ENCODE measurements around the gene EPHB1. TPM values are rescaled to one million over a fixed set of nuclear protein-coding genes. Genes with fewer than 3 reads are reported as not detected.

The EPHB1 gene
- total RNA-seq, 1 donor = 1.3 TPM

DNA sequence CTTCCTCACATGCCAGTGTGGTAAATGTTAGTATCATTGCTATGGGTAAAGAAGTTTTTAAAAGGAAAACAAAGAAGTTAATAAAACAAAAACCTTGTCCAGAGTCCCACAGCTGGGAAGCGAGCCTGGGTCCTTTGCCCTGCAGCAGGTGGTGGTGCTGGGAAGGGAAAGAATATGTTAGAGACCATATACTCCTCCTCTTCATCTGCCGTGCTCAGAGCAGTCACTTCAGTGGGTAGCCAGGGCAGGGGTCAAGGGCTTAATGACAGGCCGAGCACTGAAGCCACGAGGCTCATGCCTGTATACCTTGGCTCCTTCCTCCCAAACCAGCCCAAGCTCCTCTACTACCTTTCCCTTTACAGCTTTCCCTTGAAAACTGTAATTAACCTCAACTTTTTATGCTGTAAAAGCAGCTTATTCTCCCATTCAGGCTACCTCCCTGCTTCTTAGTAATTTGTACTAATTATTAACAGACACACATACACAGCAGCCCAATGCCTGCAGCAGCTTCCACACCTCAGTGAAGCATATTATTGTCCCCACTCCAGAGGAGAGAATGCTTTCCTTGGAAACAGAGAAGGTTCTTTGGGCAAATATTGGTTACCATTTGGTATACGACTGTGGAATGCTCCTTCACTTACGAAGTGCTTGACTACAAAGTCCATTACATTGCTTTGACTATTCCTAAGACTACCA is 362.1 kb downstream of the EPHB1 start:
- TF ChIP-seq CTCF (IDR thresholded peaks at IDR 0.05; ENCODE audit: insufficient read depth, low read depth, low read length) = no peak
- no peak overlapping the region for H3K4me3 ChIP-seq (ENCODE audit: low read depth, low read length)
- no peak for DNase-seq (ENCODE audit: low read depth)

DNA sequence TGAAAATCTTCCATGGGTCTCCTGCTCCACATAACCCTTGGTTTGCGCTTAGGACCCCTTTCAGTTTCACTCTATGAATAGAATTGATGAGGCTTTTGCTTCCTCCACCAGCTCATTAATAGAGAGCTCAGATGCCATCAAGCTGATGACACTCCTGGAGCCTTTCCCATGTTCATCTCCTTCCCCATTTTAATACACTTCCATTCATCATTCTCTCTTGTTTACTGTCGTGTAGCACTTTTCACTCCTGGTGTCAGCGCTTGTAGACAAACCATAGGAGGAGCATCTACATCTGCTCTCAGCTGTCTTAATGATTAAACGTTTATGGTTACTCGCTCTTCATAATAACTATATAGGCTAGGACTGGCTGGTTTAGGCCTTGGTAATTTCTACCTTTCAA is 363.5 kb downstream of the EPHB1 start:
- TF ChIP-seq CTCF (IDR thresholded peaks at IDR 0.05; ENCODE audit: insufficient read depth, low read depth, low read length) = no peak
- no peak for DNase-seq (ENCODE audit: low read depth)
- H3K4me3 ChIP-seq (ENCODE audit: low read depth, low read length) = no peak overlapping the region

DNA sequence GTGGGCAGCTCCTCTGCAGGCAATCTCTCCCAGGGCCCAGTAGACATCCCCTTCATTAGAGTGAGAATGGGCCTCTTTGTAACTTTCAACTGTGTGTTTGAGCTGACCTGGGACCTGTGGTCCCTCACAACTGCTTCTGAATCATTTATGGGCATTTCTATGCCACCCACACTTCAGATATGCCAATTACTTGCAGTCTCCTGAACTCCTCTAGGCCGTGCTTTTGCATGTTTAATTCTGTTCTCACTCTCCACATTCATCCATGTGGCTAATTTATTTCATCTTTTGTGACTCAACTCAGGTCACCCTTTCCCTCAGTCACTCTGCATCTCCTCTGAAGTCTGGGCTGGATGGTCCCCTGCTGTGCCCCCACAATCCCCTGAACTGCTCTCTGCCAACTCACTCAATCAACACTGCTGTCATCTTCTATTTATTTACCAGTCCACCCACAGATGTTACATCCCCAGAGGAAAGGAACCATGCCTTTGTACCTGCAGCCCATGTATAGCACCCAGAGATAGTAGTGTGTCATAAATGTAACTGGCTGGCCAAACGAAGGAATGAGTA is 364.7 kb downstream of the EPHB1 start:
- no peak overlapping the region for H3K4me3 ChIP-seq (ENCODE audit: low read depth, low read length)
- no peak for DNase-seq (ENCODE audit: low read depth)
- no peak for TF ChIP-seq CTCF (IDR thresholded peaks at IDR 0.05; ENCODE audit: insufficient read depth, low read depth, low read length)

DNA sequence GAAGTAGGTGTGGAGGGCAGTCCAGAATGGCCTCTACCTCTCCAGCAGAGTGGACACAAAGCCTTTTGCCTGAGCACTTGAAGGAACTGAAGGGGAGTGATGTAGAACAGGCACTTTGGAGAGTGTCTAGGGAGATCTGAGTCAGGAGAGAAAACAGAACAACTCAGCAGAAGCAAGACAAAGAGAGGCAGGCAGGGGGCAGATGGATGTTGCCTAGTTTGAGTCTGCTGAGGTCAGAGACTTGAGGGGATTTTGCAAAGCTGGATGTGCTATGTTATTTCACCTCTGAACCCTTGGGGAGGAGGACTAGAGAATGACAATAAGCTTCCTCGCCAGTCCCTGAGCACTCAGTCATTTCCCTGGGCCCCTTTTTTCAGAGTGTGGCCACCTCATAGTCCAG is 366.4 kb downstream of the EPHB1 start:
- no peak for DNase-seq (ENCODE audit: low read depth)
- H3K4me3 ChIP-seq (ENCODE audit: low read depth, low read length) = no peak overlapping the region
- no peak for TF ChIP-seq CTCF (IDR thresholded peaks at IDR 0.05; ENCODE audit: insufficient read depth, low read depth, low read length)

DNA sequence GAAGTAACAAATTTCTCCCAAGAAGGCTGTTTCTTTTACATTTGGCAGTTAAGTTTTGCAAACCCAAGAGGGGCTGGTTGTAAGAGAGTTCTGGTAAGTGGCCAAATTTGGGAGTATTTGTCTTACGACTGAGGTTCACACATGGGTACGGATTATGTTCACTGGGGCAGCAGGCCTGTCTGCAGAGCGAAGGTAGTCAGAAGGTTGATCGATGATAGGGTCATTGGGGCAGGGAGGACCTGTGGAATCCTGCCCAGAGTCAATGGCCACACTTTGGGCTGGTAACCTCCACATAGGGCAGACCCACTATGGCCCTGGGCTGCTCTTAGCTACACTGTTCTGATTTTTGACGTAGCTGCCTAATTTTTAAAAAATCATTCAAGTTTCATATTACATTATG is 368.6 kb downstream of the EPHB1 start:
- no peak for TF ChIP-seq CTCF (IDR thresholded peaks at IDR 0.05; ENCODE audit: insufficient read depth, low read depth, low read length)
- H3K4me3 ChIP-seq (ENCODE audit: low read depth, low read length) = no peak overlapping the region
- DNase-seq (ENCODE audit: low read depth) = no peak

GRCh38 chr3:135165260-135165659 is 370.2 kb downstream of the EPHB1 start:
- no peak for DNase-seq (ENCODE audit: low read depth)
- no peak overlapping the region for H3K4me3 ChIP-seq (ENCODE audit: low read depth, low read length)

More at GRCh38 chr3:135165260-135165659, 370.2 kb downstream of the EPHB1 start:
- TF ChIP-seq CTCF (IDR thresholded peaks at IDR 0.05; ENCODE audit: insufficient read depth, low read depth, low read length) = no peak
